Measurements from ENCODE around the gene PRKAR2A. TPM values are rescaled to one million over a fixed set of nuclear protein-coding genes. Genes with fewer than 3 reads are reported as not detected.

PRKAR2A gene
- 27.5 and 29.7 TPM in 2 replicates for total RNA-seq

- intact Hi-C loops (cut with micrococcal nuclease), result loop anchor here (1.0 to 2.0 kb wide), 6 partner anchors 35 to 247 kb away; partner anchors contain the start of genes ARIH2, IP6K2, NCKIPSD and QRICH1
Observed at GRCh38 chr3:48847504-48848423, at the start of gene PRKAR2A. Gene PRKAR2A (minus strand): TSS chr3:48847874. CDS start chr3:48847596, 278 bp downstream.

- intact Hi-C loops (cut with micrococcal nuclease), result loop anchor here (5.0 kb wide), 2 partner anchors 35 to 445 kb away; partner anchors contain the start of gene USP4
Observed at GRCh38 chr3:48896936-48897335, 49.3 kb upstream of the PRKAR2A start.

GRCh38 chr3:48894516-48894915 lies 46.8 kb upstream of the PRKAR2A start:
- intact Hi-C loops (cut with micrococcal nuclease), result no loop called here

GRCh38 chr3:48891606-48892005 lies 43.9 kb upstream of the PRKAR2A start:
- intact Hi-C loops (cut with micrococcal nuclease), result no loop called here

- intact Hi-C loops (cut with micrococcal nuclease), result no loop called here
Observed at GRCh38 chr3:48885753-48886152, 38.1 kb upstream of the PRKAR2A start.

GRCh38 chr3:48881652-48882114 lies 34.0 kb upstream of the PRKAR2A start:
- intact Hi-C loops (cut with micrococcal nuclease), result no loop called here

GRCh38 chr3:48881006-48881405 lies 33.3 kb upstream of the PRKAR2A start:
- intact Hi-C loops (cut with micrococcal nuclease), result no loop called here

- intact Hi-C loops (cut with micrococcal nuclease), result no loop called here
Observed at GRCh38 chr3:48879994-48880377, 32.3 kb upstream of the PRKAR2A start.

- intact Hi-C loops (cut with micrococcal nuclease), result no loop called here
Observed at GRCh38 chr3:48879307-48879993, 31.8 kb upstream of the PRKAR2A start.

GRCh38 chr3:48877671-48878070 lies 30.0 kb upstream of the PRKAR2A start:
- intact Hi-C loops (cut with micrococcal nuclease), result no loop called here

GRCh38 chr3:48863122-48863521 lies 15.4 kb upstream of the PRKAR2A start:
- intact Hi-C loops (cut with micrococcal nuclease), result no loop called here

GRCh38 chr3:48859206-48859605 lies 11.5 kb upstream of the PRKAR2A start:
- intact Hi-C loops (cut with micrococcal nuclease), result no loop called here

- intact Hi-C loops (cut with micrococcal nuclease), result no loop called here
Observed at GRCh38 chr3:48858709-48859108, 11.0 kb upstream of the PRKAR2A start.

GRCh38 chr3:48857641-48858040 lies 10.0 kb upstream of the PRKAR2A start:
- intact Hi-C loops (cut with micrococcal nuclease), result no loop called here

- intact Hi-C loops (cut with micrococcal nuclease), result no loop called here
Observed at GRCh38 chr3:48856469-48856868, 8.8 kb upstream of the PRKAR2A start.

GRCh38 chr3:48855681-48856447 lies 8.2 kb upstream of the PRKAR2A start:
- intact Hi-C loops (cut with micrococcal nuclease), result no loop called here

- intact Hi-C loops (cut with micrococcal nuclease), result no loop called here
Observed at GRCh38 chr3:48852151-48852550, 4.5 kb upstream of the PRKAR2A start.

- intact Hi-C loops (cut with micrococcal nuclease), result no loop called here
Observed at GRCh38 chr3:48851407-48851806, 3.7 kb upstream of the PRKAR2A start.

- intact Hi-C loops (cut with micrococcal nuclease), result no loop called here
Observed at GRCh38 chr3:48848816-48849515, 1.3 kb upstream of the PRKAR2A start.

- intact Hi-C loops (cut with micrococcal nuclease), result loop anchor here (1.0 to 2.0 kb wide), 6 partner anchors 35 to 248 kb away; partner anchors contain the start of genes ARIH2, IP6K2, NCKIPSD and QRICH1
Observed at GRCh38 chr3:48847053-48847503, 596 bp downstream of the PRKAR2A start.

GRCh38 chr3:48845170-48845569 lies 2.5 kb downstream of the PRKAR2A start:
- intact Hi-C loops (cut with micrococcal nuclease), result no loop called here
